GM23338 (cell line): ENCODE measurements around the gene PRR29. TPM values are rescaled to one million over a fixed set of nuclear protein-coding genes. Genes with fewer than 3 reads are reported as not detected.

Experiments used
- ATAC-seq: fragments of 200-7000 bp; cut with Tn5 transposase; 3 replicates; pipeline ENCODE4 v1.9.1; 2020
- DNase-seq: peaks from one replicate; pipeline ENCODE4 v3.0.0-alpha.2; 2015; ENCODE audit warnings: low spot score
- H2AFZ ChIP-seq: fragments of 200-600 bp; sonication (generic); 2 replicates; pipeline ENCODE4 v1.8.0; 2016; ENCODE audit warnings: antibody characterized with exemption, mild to moderate bottlenecking, moderate library complexity
- H3F3A ChIP-seq: fragments of 200-600 bp; sonication (generic); replicated peaks from 2 replicates; pipeline ENCODE4 v1.8.0; 2017; ENCODE audit warnings: antibody characterized with exemption, mixed run types, low read depth
- H3K27ac ChIP-seq: fragments of 200-600 bp; sonication (generic); 2 replicates; pipeline ENCODE4 v1.6.1; 2016; ENCODE audit warnings: low read depth
- H3K27me3 ChIP-seq: fragments of 200-600 bp; sonication (generic); 2 replicates; pipeline ENCODE4 v1.8.0; 2016; ENCODE audit warnings: mild to moderate bottlenecking, mixed run types, moderate library complexity; ENCODE audit not compliant: insufficient read depth
- H3K36me3 ChIP-seq: fragments of 200-600 bp; sonication (generic); 2 replicates; pipeline ENCODE4 v1.8.0; 2016; ENCODE audit warnings: mild to moderate bottlenecking; ENCODE audit not compliant: insufficient read depth
- H3K4me1 ChIP-seq: fragments of 200-600 bp; sonication (generic); 2 replicates; pipeline ENCODE4 v1.8.0; 2016; ENCODE audit warnings: mild to moderate bottlenecking, moderate library complexity; ENCODE audit not compliant: insufficient read depth
- H3K4me2 ChIP-seq: fragments of 200-600 bp; sonication (generic); 2 replicates; pipeline ENCODE4 v1.7.1; 2017; ENCODE audit warnings: mixed run types
- H3K4me3 ChIP-seq: fragments of 200-600 bp; sonication (generic); 2 replicates; pipeline ENCODE4 v1.6.1; 2016; ENCODE audit warnings: mixed run types
- H3K79me2 ChIP-seq: fragments of 200-600 bp; sonication (generic); replicated peaks from 2 replicates; pipeline ENCODE4 v1.8.0; 2017; ENCODE audit warnings: mild to moderate bottlenecking; ENCODE audit not compliant: insufficient read depth
- H3K9me2 ChIP-seq: fragments of 200-600 bp; sonication (generic); 2 replicates; pipeline ENCODE4 v1.8.0; 2017; ENCODE audit not compliant: insufficient read depth
- H4K20me1 ChIP-seq: fragments of 200-600 bp; sonication (generic); replicated peaks from 2 replicates; pipeline ENCODE4 v1.8.0; 2017; ENCODE audit warnings: mild to moderate bottlenecking; ENCODE audit not compliant: insufficient read depth
- H3K27ac Mint-ChIP-seq: 2 replicates; pipeline ENCODE4 v1.8.0; 2020; ENCODE audit warnings: inconsistent platforms, mild to moderate bottlenecking, moderate library complexity, mixed read lengths
- H3K27me3 Mint-ChIP-seq: 3 replicates; pipeline ENCODE4 v1.8.0; 2022; ENCODE audit warnings: low read depth, mild to moderate bottlenecking, moderate library complexity, mixed read lengths, inconsistent platforms; ENCODE audit not compliant: insufficient read depth, poor library complexity
- H3K36me3 Mint-ChIP-seq: 3 replicates; pipeline ENCODE4 v1.8.0; 2021; ENCODE audit warnings: low read depth, mild to moderate bottlenecking, inconsistent platforms, moderate library complexity, mixed read lengths
- H3K4me1 Mint-ChIP-seq: 3 replicates; pipeline ENCODE4 v1.8.0; 2020; ENCODE audit warnings: mild to moderate bottlenecking, inconsistent platforms, mixed read lengths
- H3K4me3 Mint-ChIP-seq: 3 replicates; pipeline ENCODE4 v1.8.0; 2021; ENCODE audit warnings: moderate library complexity, mild to moderate bottlenecking, inconsistent platforms, mixed read lengths
- H3K9me3 Mint-ChIP-seq: 3 replicates; pipeline ENCODE4 v1.8.0; 2020; ENCODE audit warnings: moderate library complexity, mild to moderate bottlenecking, inconsistent platforms, mixed read lengths
- CREB1 ChIP-seq: fragments of 250-450 bp; sonication (Bioruptor Pico); IDR thresholded peaks from 2 replicates; pipeline ENCODE4 v1.5.0; 2020; ENCODE audit warnings: low read depth, mild to moderate bottlenecking, moderate library complexity
- CTCF ChIP-seq, 2 experiments: fragments of 200-600 bp in 1 of 2; sonication (generic) in 1 of 2; conservative IDR thresholded peaks; 2 replicates each; pipeline versions ENCODE4 v1.5.1 to v1.6.1; 2016 to 2017; ENCODE audit warnings: antibody characterized with exemption in 2 of 2, low read depth in 2 of 2, mild to moderate bottlenecking in 2 of 2, moderate library complexity in 1 of 2
- ETS1 ChIP-seq: IDR thresholded peaks from 2 replicates; pipeline ENCODE4 v1.6.1; 2016; ENCODE audit warnings: antibody characterized with exemption
- EZH2 ChIP-seq: fragments of 200-600 bp; sonication (generic); IDR thresholded peaks from one replicate; pipeline ENCODE4 v1.8.0; 2017; ENCODE audit warnings: antibody characterized with exemption, mild to moderate bottlenecking, low read depth; ENCODE audit not compliant: unreplicated experiment
- EZH2phosphoT487 ChIP-seq: fragments of 200-600 bp; sonication (generic); IDR thresholded peaks from one replicate; pipeline ENCODE4 v1.8.1; 2018; ENCODE audit warnings: antibody characterized with exemption; ENCODE audit not compliant: unreplicated experiment
- NANOG ChIP-seq: IDR thresholded peaks from 2 replicates; pipeline ENCODE4 v1.6.1; 2016; ENCODE audit warnings: antibody characterized with exemption, borderline replicate concordance
- POLR2AphosphoS5 ChIP-seq: IDR thresholded peaks from 2 replicates; pipeline ENCODE4 v1.6.1; 2016; ENCODE audit warnings: antibody characterized with exemption, low read depth
- REST ChIP-seq: IDR thresholded peaks from one replicate; pipeline ENCODE4 v1.6.1; 2018; ENCODE audit warnings: antibody characterized with exemption; ENCODE audit not compliant: unreplicated experiment
- STAT1 ChIP-seq: IDR thresholded peaks from one replicate; pipeline ENCODE4 v1.6.1; 2016; ENCODE audit warnings: antibody characterized with exemption; ENCODE audit not compliant: unreplicated experiment
- ZNF114 ChIP-seq: fragments of 250-450 bp; sonication (Bioruptor Pico); IDR thresholded peaks from 2 replicates; pipeline ENCODE4 v1.5.0; 2020; ENCODE audit warnings: mild to moderate bottlenecking, moderate library complexity
- polyA plus RNA-seq: library from polyadenylated mRNA; unstranded; fragments of >200 nt; fragmentation: Nextera tagmentation; extraction: Ambion mirVana; gene quantifications from 2 replicates; pipeline ENCODE4 v1.2.1, GENCODE V29; 2016
- total RNA-seq: library from RNA; depleted of rRNA; stranded (reverse); fragments of >200 nt; shearing (Covaris generic); gene quantifications from 2 replicates; pipeline ENCODE4 v1.2.3, GENCODE V29; 2014

The PRR29 gene
- total and polyA plus RNA-seq, 2 experiments from 2014 or later: 0.24 to 1.3 TPM

- Mint-ChIP-seq H3K4me1 (peaks cover 20% of the 10 kb centered on the region), H3K4me3 (peak overlapping the region; percentile 80), H3K27me3 (peaks cover 8% of the 10 kb centered on the region), H3K36me3 (peaks cover 13% of the 10 kb centered on the region; the same call in 2 of the 3 replicates), H3K27ac (peak overlapping the region; percentile 92), H3K9me3 (no peaks in the 10 kb centered on the region; the same call in 2 of the 3 replicates)
- Histone ChIP-seq H2AFZ (no peak overlapping the region), H3K79me2 (no peaks in the 10 kb centered on the region), H3K4me2 (peak overlapping the region; percentile 89), H3K36me3 (no peaks in the 10 kb centered on the region), H3K27ac (no peak overlapping the region), H3K4me1 (peaks cover 14% of the 10 kb centered on the region; the same call in 1 of the 2 replicates), H3K9me2 (no peaks in the 10 kb centered on the region), H3F3A (0 out of 2 replicates have a peak, but pooled peaks cover 2% of the 10 kb centered on the region), H3K4me3 (peak overlapping the region; percentile 75), H4K20me1 (no peaks in the 10 kb centered on the region), H3K27me3 (no peaks in the 10 kb centered on the region)
- ATAC-seq (peak; percentile 3), DNase-seq (peak; percentile 30)
- no peak for TF ChIP-seq EZH2
- no peak for TF ChIP-seq NANOG
- TF ChIP-seq EZH2phosphoT487: no peak
- no peak for TF ChIP-seq STAT1
- no peak for TF ChIP-seq ETS1
- no peak for TF ChIP-seq POLR2AphosphoS5
- no peak for TF ChIP-seq CTCF (conservative IDR thresholded peaks at IDR 0.05; ENCODE audit: low read depth in 2 of 2)
- TF ChIP-seq CREB1 (CRISPR knock-in tag): no peak
- no peak for TF ChIP-seq ZNF114 (CRISPR knock-in tag)
- TF ChIP-seq REST: no peak
Measured at GRCh38 chr17:63960430-63960829, 37.7 kb upstream of the PRR29 start.
